HCT116 (cell line): ENCODE measurements around the gene TAF11L4. TPM values are rescaled to one million over a fixed set of nuclear protein-coding genes. Genes with fewer than 3 reads are reported as not detected.
"Not testable (repeated sequence)": the region's sequence is repeated elsewhere in the genome, so short reads cannot be mapped to it uniquely, and the experiment has no call there.

Experiments used
- ATAC-seq: fragments of 200-7000 bp; cut with Tn5 transposase; 2 replicates; pipeline ENCODE4 v1.9.1; 2020; ENCODE audit warnings: mild to moderate bottlenecking, moderate library complexity
- BruUV-seq: library from RNA; stranded (reverse); fragments of 400-500 nt; replicated peaks from 2 replicates; lab custom pipeline; 2021; lab: Mats Ljungman, UMichigan
- CTCF ChIA-PET: fragments of 300-600 bp; sonication (Branson Sonifier 250); formaldehyde crosslinking; loops from one replicate; lab custom pipeline; 2021; ENCODE audit warnings: antibody characterized with exemption; lab: Charles Lee
- POLR2A ChIA-PET: fragments of 300-600, 350-600 bp; sonication (Branson Sonifier 250); formaldehyde crosslinking; loops from one replicate; lab custom pipeline; 2021; ENCODE audit warnings: antibody characterized with exemption; lab: Charles Lee
- RAD21 ChIA-PET, 2 experiments: fragments of 300-600 bp; sonication (Branson Sonifier 250); formaldehyde crosslinking; loops; one replicate each; lab custom pipeline; 2023; ENCODE audit warnings: low total read pairs in 2 of 2; ENCODE audit not compliant: uncharacterized antibody in 2 of 2, unreplicated experiment in 2 of 2, low non-redundant PET in 1 of 2; lab: Charles Lee
- DNase-seq: peaks from one replicate; pipeline ENCODE4 v3.0.0-alpha.2; 2010; ENCODE audit warnings: low read depth, low spot score
- H2AFZ ChIP-seq: fragments of 200-600 bp; shearing (Covaris generic), sonication (generic); 2 replicates; pipeline ENCODE4 v1.6.1; 2017; ENCODE audit warnings: low read depth, mixed run types, mixed read lengths, antibody characterized with exemption, low read length; ENCODE audit not compliant: poor library complexity, severe bottlenecking
- H3K27ac ChIP-seq: 2 replicates; pipeline ENCODE4 v1.5.1; 2012; ENCODE audit warnings: low read depth, low read length
- H3K27me3 ChIP-seq: fragments of 200-600 bp; sonication (generic); 2 replicates; pipeline ENCODE4 v1.6.1; 2016; ENCODE audit warnings: mixed run types, low read length, mixed read lengths; ENCODE audit not compliant: insufficient read depth
- H3K36me3 ChIP-seq, 2 experiments: fragments of 200-500 bp in 1 of 2; fragments of 200-600 bp in 1 of 2; sonication (Bioruptor generic) in 1 of 2; sonication (generic) in 1 of 2; 2 replicates each; pipeline versions ENCODE4 v1.5.1 to v1.6.1; 2014 to 2016; ENCODE audit warnings: low read length in 2 of 2, inconsistent platforms in 1 of 2, mixed read lengths in 1 of 2, mixed run types in 1 of 2; ENCODE audit not compliant: insufficient read depth in 2 of 2, control insufficient read depth in 1 of 2
- H3K4me1 ChIP-seq, 2 experiments: fragments of 200-600 bp in 1 of 2; sonication (generic) in 1 of 2; 2 replicates each; pipeline versions ENCODE4 v1.5.1 to v1.6.1; 2012 to 2017; ENCODE audit warnings: low read length in 2 of 2, inconsistent platforms in 1 of 2, mild to moderate bottlenecking in 1 of 2, mixed read lengths in 1 of 2, mixed run types in 1 of 2, moderate library complexity in 1 of 2; ENCODE audit not compliant: insufficient read depth in 2 of 2, control insufficient read depth in 1 of 2
- H3K4me2 ChIP-seq: fragments of 200-600 bp; sonication (generic); 2 replicates; pipeline ENCODE4 v1.6.1; 2017; ENCODE audit warnings: mixed run types, low read length, mixed read lengths
- H3K4me3 ChIP-seq, 2 experiments: fragments of 200-600 bp in 1 of 2; sonication (generic) in 1 of 2; replicated peaks in 1 of 2; 2 replicates each; pipeline ENCODE4 v1.5.1; 2011 to 2016; ENCODE audit warnings: low read length in 2 of 2, control low read depth in 1 of 2, low read depth in 1 of 2, mild to moderate bottlenecking in 1 of 2, mixed read lengths in 1 of 2, mixed run types in 1 of 2
- H3K79me2 ChIP-seq: fragments of 200-600 bp; sonication (generic); 2 replicates; pipeline ENCODE4 v1.6.1; 2017; ENCODE audit warnings: mild to moderate bottlenecking, mixed run types, low read length, moderate library complexity, mixed read lengths; ENCODE audit not compliant: insufficient read depth
- H3K9ac ChIP-seq: fragments of 200-600 bp; sonication (generic); 2 replicates; pipeline ENCODE4 v1.6.1; 2016; ENCODE audit warnings: low read length, mixed read lengths
- H3K9me2 ChIP-seq: fragments of 200-600 bp; sonication (generic), shearing (Covaris generic); 2 replicates; pipeline ENCODE4 v1.6.1; 2017; ENCODE audit warnings: mixed run types, mild to moderate bottlenecking, moderate library complexity; ENCODE audit not compliant: insufficient read depth
- H3K9me3 ChIP-seq, 2 experiments: fragments of 200-500 bp in 1 of 2; fragments of 200-600 bp in 1 of 2; sonication (Bioruptor generic) in 1 of 2; sonication (generic) in 1 of 2; 2 replicates each; pipeline ENCODE4 v1.6.1; 2014 to 2017; ENCODE audit warnings: low read length in 2 of 2, mixed read lengths in 2 of 2, inconsistent platforms in 1 of 2, low read depth in 1 of 2, mild to moderate bottlenecking in 1 of 2, mixed run types in 1 of 2, moderate library complexity in 1 of 2; ENCODE audit not compliant: control insufficient read depth in 1 of 2, insufficient read depth in 1 of 2
- H4K20me1 ChIP-seq: fragments of 200-600 bp; sonication (generic), shearing (Covaris generic); 2 replicates; pipeline ENCODE4 v1.6.1; 2017; ENCODE audit warnings: mixed run types, mild to moderate bottlenecking, moderate library complexity; ENCODE audit not compliant: insufficient read depth
- intact Hi-C: fragments of 100-400 bp; cut with micrococcal nuclease; formaldehyde crosslinking; loops from 2 replicates; pipeline ENCODE4 v1.10.0; 2022
- total RNA-seq: library from RNA; stranded (reverse); gene quantifications from one replicate; pipeline ENCODE4 v1.2.1, GENCODE V29; 2021; ENCODE audit not compliant: unreplicated experiment

The TAF11L4 gene
- total RNA-seq, 1 experiment from 2014 or later, result not detected

GRCh38 chr5:17528369-17528768 lies 6.8 kb downstream of the TAF11L4 start, which contains the start of gene TAF11L6:
TAF11L6 (plus strand) TSS chr5:17528669.
- H3K4me2 ChIP-seq, H3K79me2 ChIP-seq, H3K9me3 ChIP-seq, H3K4me1 ChIP-seq, H3K4me3 ChIP-seq, H2AFZ ChIP-seq, intact Hi-C loops, H4K20me1 ChIP-seq, RAD21 ChIA-PET, H3K9ac ChIP-seq, POLR2A ChIA-PET, DNase-seq, H3K27me3 ChIP-seq, H3K9me2 ChIP-seq, H3K27ac ChIP-seq, BruUV-seq, CTCF ChIA-PET, ATAC-seq, H3K36me3 ChIP-seq: not testable (repeated sequence)

Other genes with a start within 250 kb of the TAF11L4 start
- gene TAF11L2, start 23.6 kb upstream of the TAF11L4 start, total RNA-seq, result not detected
- gene TAF11L3, start 3.4 kb upstream of the TAF11L4 start, total RNA-seq, result not detected
- gene TAF11L5, start 3.4 kb downstream of the TAF11L4 start, total RNA-seq, result not detected
- not detected for gene TAF11L6, start 6.9 kb downstream of the TAF11L4 start, total RNA-seq
- not detected for gene TAF11L7, start 64.0 kb downstream of the TAF11L4 start, total RNA-seq
- gene TAF11L8, start 69.2 kb downstream of the TAF11L4 start, total RNA-seq, result not detected
- not detected for gene TAF11L9, start 72.6 kb downstream of the TAF11L4 start, total RNA-seq
- gene TAF11L10, start 76.0 kb downstream of the TAF11L4 start, total RNA-seq, result not detected
- not detected for gene TAF11L11, start 82.4 kb downstream of the TAF11L4 start, total RNA-seq
- gene TAF11L12, start 88.6 kb downstream of the TAF11L4 start, total RNA-seq, result not detected
- gene TAF11L13, start 110.3 kb downstream of the TAF11L4 start, total RNA-seq, result not detected
- gene TAF11L14, start 112.7 kb downstream of the TAF11L4 start, total RNA-seq, result not detected